HEK293 (cell line): ENCODE data around the gene AP5M1.

Experiments
- CTCF ChIA-PET: fragments of 350-600 bp; formaldehyde crosslinking; extraction: SDS; loops from one replicate; lab custom pipeline; 2021; ENCODE audit warnings: antibody characterized with exemption; lab: Yijun Ruan, JAX
- POLR2A ChIA-PET: fragments of 300-600 bp; formaldehyde crosslinking; extraction: SDS; loops from one replicate; lab custom pipeline; 2020; ENCODE audit warnings: antibody characterized with exemption, inconsistent platforms; lab: Yijun Ruan, JAX
- H3K27ac ChIP-seq: fragments of 200-500 bp; sonication (Bioruptor generic); 2 replicates; pipeline ENCODE4 v1.5.1; 2014; ENCODE audit warnings: low read depth, low read length, control low read depth, inconsistent platforms; ENCODE audit errors: extremely low read depth
- H3K36me3 ChIP-seq, 2 experiments: fragments of 200-500 bp in 1 of 2; sonication (Bioruptor generic) in 1 of 2; 1 replicate in 1 of 2; 2 replicates in 1 of 2; pipeline ENCODE4 v1.5.1; 2014 to 2017; ENCODE audit warnings: inconsistent platforms in 2 of 2, low read length in 2 of 2; ENCODE audit not compliant: control insufficient read depth in 2 of 2, insufficient read depth in 1 of 2
- H3K4me1 ChIP-seq: fragments of 200-500 bp; sonication (Bioruptor generic); 2 replicates; pipeline ENCODE4 v1.5.1; 2014; ENCODE audit warnings: mild to moderate bottlenecking, low read length, inconsistent platforms; ENCODE audit not compliant: control insufficient read depth, insufficient read depth
- H3K4me3 ChIP-seq: 2 replicates; pipeline ENCODE4 v1.5.1; 2011; ENCODE audit warnings: low read depth, mild to moderate bottlenecking, control low read depth, low read length, moderate library complexity
- H3K9me3 ChIP-seq: fragments of 200-500 bp; sonication (Bioruptor generic); 2 replicates; pipeline ENCODE4 v1.5.1; 2014; ENCODE audit warnings: low read depth, low read length, inconsistent platforms; ENCODE audit not compliant: control insufficient read depth, insufficient read depth
- KLF16 ChIP-seq: fragments of 450-650 bp; formaldehyde crosslinking; IDR thresholded peaks from 2 replicates; pipeline ENCODE4 v1.5.1; 2017; ENCODE audit warnings: missing biosample characterization, missing genetic modification characterization
- KLF9 ChIP-seq: fragments of 450-650 bp; formaldehyde crosslinking; IDR thresholded peaks from 2 replicates; pipeline ENCODE4 v1.5.1; 2016; ENCODE audit warnings: missing biosample characterization, missing genetic modification characterization, low read depth
- PRDM10 ChIP-seq: fragments of 450-650 bp; formaldehyde crosslinking; IDR thresholded peaks from 2 replicates; pipeline ENCODE4 v1.5.1; 2016; ENCODE audit warnings: missing biosample characterization, missing genetic modification characterization
- SP7 ChIP-seq: fragments of 450-650 bp; formaldehyde crosslinking; IDR thresholded peaks from 2 replicates; pipeline ENCODE4 v1.5.1; 2016; ENCODE audit warnings: missing biosample characterization, missing genetic modification characterization
- ZIC2 ChIP-seq: fragments of 450-650 bp; formaldehyde crosslinking; IDR thresholded peaks from 2 replicates; pipeline ENCODE4 v1.5.1; 2016; ENCODE audit warnings: missing biosample characterization, missing genetic modification characterization
- ZNF133 ChIP-seq: fragments of 450-650 bp; formaldehyde crosslinking; IDR thresholded peaks from 2 replicates; pipeline ENCODE4 v1.5.1; 2016; ENCODE audit warnings: missing biosample characterization, missing genetic modification characterization
- ZNF324 ChIP-seq: fragments of 450-650 bp; formaldehyde crosslinking; IDR thresholded peaks from 2 replicates; pipeline ENCODE4 v1.5.1; 2016; ENCODE audit warnings: missing biosample characterization, missing genetic modification characterization
- ZNF449 ChIP-seq: fragments of 450-650 bp; formaldehyde crosslinking; IDR thresholded peaks from 2 replicates; pipeline ENCODE4 v1.5.1; 2017; ENCODE audit warnings: missing biosample characterization, mild to moderate bottlenecking, missing genetic modification characterization, moderate library complexity
- ZNF514 ChIP-seq: fragments of 450-650 bp; formaldehyde crosslinking; IDR thresholded peaks from 2 replicates; pipeline ENCODE4 v1.5.1; 2016; ENCODE audit warnings: missing biosample characterization, missing genetic modification characterization
- ZNF596 ChIP-seq: fragments of 450-650 bp; IDR thresholded peaks from 2 replicates; pipeline ENCODE4 v1.5.0; 2018; ENCODE audit warnings: missing biosample characterization, mild to moderate bottlenecking, missing genetic modification characterization, moderate library complexity
- ZNF658 ChIP-seq: fragments of 450-650 bp; formaldehyde crosslinking; IDR thresholded peaks from 2 replicates; pipeline ENCODE4; 2016; ENCODE audit warnings: missing biosample characterization, missing genetic modification characterization
- ZNF670 ChIP-seq: fragments of 450-650 bp; formaldehyde crosslinking; IDR thresholded peaks from 2 replicates; pipeline ENCODE4 v1.5.1; 2016; ENCODE audit warnings: missing biosample characterization, missing genetic modification characterization, low read depth
- ZSCAN18 ChIP-seq: fragments of 450-650 bp; formaldehyde crosslinking; IDR thresholded peaks from 2 replicates; pipeline ENCODE4 v1.5.1; 2016; ENCODE audit warnings: missing biosample characterization, missing genetic modification characterization
- TF ChIP-seq, protein P1 (sequence below): fragments of 450-650 bp; formaldehyde crosslinking; IDR thresholded peaks from 2 replicates; pipeline ENCODE4 v1.5.1; 2016; ENCODE audit warnings: missing biosample characterization, missing genetic modification characterization
- TF ChIP-seq, protein P2 (sequence below): fragments of 450-650 bp; formaldehyde crosslinking; IDR thresholded peaks from 2 replicates; pipeline ENCODE4 v1.5.1; 2016; ENCODE audit warnings: missing biosample characterization, missing genetic modification characterization
- TF ChIP-seq, protein P3 (sequence below): fragments of 450-650 bp; formaldehyde crosslinking; IDR thresholded peaks from 2 replicates; pipeline ENCODE4 v1.5.1; 2016; ENCODE audit warnings: missing biosample characterization, missing genetic modification characterization

AP5M1 gene

GRCh38 chr14:57319636-57320192, 50.9 kb downstream of the AP5M1 start (continued):
- TF ChIP-seq ZNF449 (tag by site-specific recombination) (no peak), PRDM10 (tag by site-specific recombination) (no peak), ZNF658 (tag by site-specific recombination) (no peak), ZNF596 (no peak)
- TF ChIP-seq, protein P1, sequence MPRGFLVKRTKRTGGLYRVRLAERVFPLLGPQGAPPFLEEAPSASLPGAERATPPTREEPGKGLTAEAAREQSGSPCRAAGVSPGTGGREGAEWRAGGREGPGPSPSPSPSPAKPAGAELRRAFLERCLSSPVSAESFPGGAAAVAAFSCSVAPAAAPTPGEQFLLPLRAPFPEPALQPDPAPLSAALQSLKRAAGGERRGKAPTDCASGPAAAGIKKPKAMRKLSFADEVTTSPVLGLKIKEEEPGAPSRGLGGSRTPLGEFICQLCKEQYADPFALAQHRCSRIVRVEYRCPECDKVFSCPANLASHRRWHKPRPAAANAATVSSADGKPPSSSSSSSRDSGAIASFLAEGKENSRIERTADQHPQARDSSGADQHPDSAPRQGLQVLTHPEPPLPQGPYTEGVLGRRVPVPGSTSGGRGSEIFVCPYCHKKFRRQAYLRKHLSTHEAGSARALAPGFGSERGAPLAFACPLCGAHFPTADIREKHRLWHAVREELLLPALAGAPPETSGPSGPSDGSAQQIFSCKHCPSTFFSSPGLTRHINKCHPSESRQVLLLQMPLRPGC (tag by site-specific recombination): no peak

DNA sequence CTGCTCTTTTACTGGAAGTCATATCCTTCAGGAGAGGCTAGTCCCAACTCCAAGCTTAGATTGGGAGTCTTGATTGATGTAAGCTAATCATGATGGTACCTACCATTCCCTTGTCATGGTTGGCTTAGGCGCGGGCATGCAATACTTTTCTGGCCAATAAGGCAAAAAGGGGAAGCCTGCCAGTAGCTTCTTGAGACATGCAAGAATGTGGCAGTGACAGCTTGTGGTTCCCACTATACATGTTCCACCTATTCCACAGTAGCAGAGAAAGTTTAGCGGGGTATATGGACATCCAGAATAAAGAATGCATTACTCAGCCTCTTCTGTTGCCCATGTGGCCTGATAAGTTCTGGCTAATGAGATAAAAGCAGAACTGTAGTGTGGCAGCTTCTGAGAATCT, 55.0 kb downstream of the AP5M1 start:
- no peak overlapping the region for H3K27ac ChIP-seq
- TF ChIP-seq ZNF324 (tag by site-specific recombination) (no peak), ZNF514 (tag by site-specific recombination) (no peak), KLF9 (tag by site-specific recombination) (no peak), ZNF670 (tag by site-specific recombination) (no peak), SP7 (tag by site-specific recombination) (no peak)
- TF ChIP-seq, protein P2, sequence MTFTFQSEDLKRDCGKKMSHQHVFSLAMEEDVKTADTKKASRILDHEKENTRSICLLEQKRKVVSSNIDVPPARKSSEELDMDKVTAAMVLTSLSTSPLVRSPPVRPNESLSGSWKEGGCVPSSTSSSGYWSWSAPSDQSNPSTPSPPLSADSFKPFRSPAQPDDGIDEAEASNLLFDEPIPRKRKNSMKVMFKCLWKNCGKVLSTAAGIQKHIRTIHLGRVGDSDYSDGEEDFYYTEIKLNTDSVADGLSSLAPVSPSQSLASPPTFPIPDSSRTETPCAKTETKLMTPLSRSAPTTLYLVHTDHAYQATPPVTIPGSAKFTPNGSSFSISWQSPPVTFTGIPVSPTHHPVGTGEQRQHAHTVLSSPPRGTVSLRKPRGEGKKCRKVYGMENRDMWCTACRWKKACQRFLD (tag by site-specific recombination): no peak
- TF ChIP-seq, protein P3, sequence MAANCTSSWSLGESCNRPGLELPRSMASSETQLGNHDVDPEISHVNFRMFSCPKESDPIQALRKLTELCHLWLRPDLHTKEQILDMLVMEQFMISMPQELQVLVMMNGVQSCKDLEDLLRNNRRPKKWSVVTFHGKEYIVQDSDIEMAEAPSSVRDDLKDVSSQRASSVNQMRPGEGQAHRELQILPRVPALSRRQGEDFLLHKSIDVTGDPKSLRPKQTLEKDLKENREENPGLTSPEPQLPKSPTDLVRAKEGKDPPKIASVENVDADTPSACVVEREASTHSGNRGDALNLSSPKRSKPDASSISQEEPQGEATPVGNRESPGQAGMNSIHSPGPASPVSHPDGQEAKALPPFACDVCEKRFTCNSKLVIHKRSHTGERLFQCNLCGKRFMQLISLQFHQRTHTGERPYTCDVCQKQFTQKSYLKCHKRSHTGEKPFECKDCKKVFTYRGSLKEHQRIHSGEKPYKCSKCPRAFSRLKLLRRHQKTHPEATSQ (tag by site-specific recombination): no peak
- H3K4me3 ChIP-seq: no peak overlapping the region
- ChIA-PET CTCF (interaction anchor here (0.5 to 0.9 kb wide), 3 partner anchors 141 to 879 kb away, joined by 3 read pairs; no protein-coding TSS in a partner anchor), POLR2A (no interaction called here)
- H3K36me3 ChIP-seq: no peaks in the 10 kb centered on the region
- no peaks in the 10 kb centered on the region for H3K4me1 ChIP-seq
- no peaks in the 10 kb centered on the region for H3K9me3 ChIP-seq

DNA sequence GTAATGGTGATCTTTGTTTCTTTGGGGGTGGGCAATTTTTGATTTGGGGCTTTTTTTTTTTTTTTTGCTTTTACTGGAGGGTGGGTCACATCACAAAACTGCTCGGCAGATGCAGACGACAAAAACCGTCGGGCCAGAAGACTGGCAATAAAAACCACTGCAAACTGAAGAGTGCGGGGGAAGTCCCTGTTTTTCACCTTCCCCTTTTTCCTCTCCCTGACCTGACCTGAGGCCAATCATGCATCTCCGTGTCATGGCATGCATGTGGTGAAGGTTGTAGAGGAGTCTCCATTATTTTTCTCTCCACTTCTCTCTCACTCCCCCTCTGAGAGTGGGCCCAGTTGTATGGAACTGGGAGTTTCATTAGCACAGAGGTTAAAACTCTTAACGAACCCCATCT, 57.5 kb downstream of the AP5M1 start:
- H3K9me3 ChIP-seq: no peaks in the 10 kb centered on the region
- H3K4me3 ChIP-seq: no peak overlapping the region
- no peak for TF ChIP-seq ZSCAN18 (tag by site-specific recombination)
- TF ChIP-seq KLF16: no peak
- TF ChIP-seq ZIC2: no peak
- TF ChIP-seq ZNF133: no peak
- TF ChIP-seq, all 188 proteins: peak for 0
- Histone ChIP-seq H3K27ac (no peak overlapping the region), H3K36me3 (no peaks in the 10 kb centered on the region), H3K4me1 (no peaks in the 10 kb centered on the region)
- POLR2A ChIA-PET: no interaction called here
- CTCF ChIA-PET: no interaction called here
